K562 (cell line): ENCODE results near the gene ARHGAP22. TPM values are rescaled to one million over a fixed set of nuclear protein-coding genes. Genes with fewer than 3 reads are reported as not detected.

Source experiments
- ATAC-seq: fragments of 200-7000 bp; cut with Tn5 transposase; 3 replicates; pipeline ENCODE4 v1.9.1; 2020; ENCODE audit warnings: moderate library complexity
- BruUV-seq: library from RNA; stranded (reverse); fragments of 400-500 nt; replicated peaks from 2 replicates; lab custom pipeline; 2021; lab: Mats Ljungman, UMichigan
- CTCF ChIA-PET: fragments of 300-600 bp; formaldehyde crosslinking; extraction: SDS; loops from one replicate; lab custom pipeline; 2021; ENCODE audit warnings: low intra/inter-chr PET ratio; lab: Yijun Ruan, JAX
- POLR2A ChIA-PET: fragments of 300-600, 350-650 bp; sonication (Branson Sonifier 250); formaldehyde crosslinking; extraction: SDS; loops from one replicate; lab custom pipeline; 2021; ENCODE audit warnings: antibody characterized with exemption, inconsistent platforms; lab: Yijun Ruan, JAX
- DNase-seq, 4 experiments: peaks; one replicate each; pipeline versions ENCODE4 v3.0.0 to v3.0.0-alpha.2; 2011 to 2018; ENCODE audit warnings: low spot score in 3 of 4, mixed read lengths in 3 of 4; ENCODE audit errors: extremely low read depth in 1 of 4
- FAIRE-seq: peaks from 2 replicates; lab custom pipeline; 2011; peaks lifted over from hg19 to GRCh38; lab: Jason Lieb, UNC
- H2AFZ ChIP-seq: 2 replicates; pipeline ENCODE4 v1.6.0; 2011; ENCODE audit warnings: low read depth, low read length, control low read depth, inconsistent platforms
- H3K27ac ChIP-seq: fragments of 200-600 bp; 3 replicates; pipeline ENCODE4 v1.8.0; 2011; ENCODE audit warnings: low read depth, mild to moderate bottlenecking, control low read depth, inconsistent platforms, low read length, moderate library complexity, mixed read lengths; ENCODE audit errors: extremely low read depth
- H3K27me3 ChIP-seq, 2 experiments: fragments of 300-600 bp in 1 of 2; 2 replicates in 1 of 2; 3 replicates in 1 of 2; pipeline versions ENCODE4 v1.6.0 to v1.8.0; 2011; ENCODE audit warnings: inconsistent platforms in 2 of 2, low read length in 2 of 2, mild to moderate bottlenecking in 1 of 2, mixed read lengths in 1 of 2, moderate library complexity in 1 of 2; ENCODE audit not compliant: control insufficient read depth in 2 of 2, insufficient read depth in 2 of 2
- H3K36me3 ChIP-seq: fragments of 300-600 bp; 3 replicates; pipeline ENCODE4 v1.8.0; 2011; ENCODE audit warnings: mild to moderate bottlenecking, low read length, inconsistent platforms; ENCODE audit not compliant: control insufficient read depth, insufficient read depth
- H3K4me1 ChIP-seq, 2 experiments: fragments of 200-600 bp in 1 of 2; replicated peaks in 1 of 2; 2 replicates in 1 of 2; 3 replicates in 1 of 2; pipeline versions ENCODE4 v1.5.1 to v1.8.0; 2011; ENCODE audit warnings: inconsistent platforms in 2 of 2, low read length in 2 of 2, mild to moderate bottlenecking in 1 of 2, mixed read lengths in 1 of 2, moderate library complexity in 1 of 2; ENCODE audit not compliant: control insufficient read depth in 2 of 2, insufficient read depth in 2 of 2
- H3K4me2 ChIP-seq: 2 replicates; pipeline ENCODE4 v1.6.1; 2011; ENCODE audit warnings: low read length, control low read depth, inconsistent platforms, mixed read lengths; ENCODE audit not compliant: insufficient read depth
- H3K4me3 ChIP-seq: fragments of 200-600 bp; sonication (generic), shearing (Covaris generic); 2 replicates; pipeline ENCODE4 v1.5.1; 2016; ENCODE audit warnings: control low read depth, inconsistent platforms
- H3K79me2 ChIP-seq: fragments of 200-600 bp; 3 replicates; pipeline ENCODE4 v1.8.0; 2011; ENCODE audit warnings: low read length, inconsistent platforms; ENCODE audit not compliant: control insufficient read depth, insufficient read depth
- H3K9ac ChIP-seq, 2 experiments: 2 replicates each; pipeline versions ENCODE4 v1.6.0 to v1.6.1; 2011; ENCODE audit warnings: low read depth in 2 of 2, low read length in 2 of 2, control low read depth in 1 of 2, inconsistent platforms in 1 of 2, mild to moderate bottlenecking in 1 of 2, mixed read lengths in 1 of 2; ENCODE audit not compliant: insufficient read depth in 1 of 2
- H3K9me1 ChIP-seq: one replicate; pipeline ENCODE4 v1.6.0; 2011; ENCODE audit warnings: inconsistent platforms, mild to moderate bottlenecking, low read length, moderate library complexity; ENCODE audit not compliant: control insufficient read depth, insufficient read depth
- H3K9me3 ChIP-seq: replicated peaks from 2 replicates; pipeline ENCODE4 v1.5.1; 2011; ENCODE audit warnings: low read depth, low read length, inconsistent platforms; ENCODE audit not compliant: control insufficient read depth, insufficient read depth
- H4K20me1 ChIP-seq: replicated peaks from 2 replicates; pipeline ENCODE4 v1.6.1; 2011; ENCODE audit warnings: low read length, inconsistent platforms, mixed read lengths; ENCODE audit not compliant: control insufficient read depth, insufficient read depth
- BRD4 ChIP-seq: fragments of 200-600 bp; sonication (generic); IDR thresholded peaks from 2 replicates; pipeline ENCODE4 v1.6.1; 2017; ENCODE audit warnings: inconsistent platforms
- CREB1 ChIP-seq, 2 experiments: sonication (generic) in 1 of 2; formaldehyde crosslinking in 1 of 2; IDR thresholded peaks; 2 replicates each; pipeline versions ENCODE4 v1.6.1 to v1.8.0; 2012 to 2022; ENCODE audit warnings: inconsistent platforms in 1 of 2, mild to moderate bottlenecking in 1 of 2, missing genetic modification reagents in 1 of 2, moderate library complexity in 1 of 2
- MAFK ChIP-seq: IDR thresholded peaks from 2 replicates; pipeline ENCODE4 v1.6.1; 2011; ENCODE audit warnings: low read length, improper control_type of control experiment
- NFIX ChIP-seq: fragments of 250-450 bp; sonication (Bioruptor Pico); IDR thresholded peaks from 2 replicates; pipeline ENCODE4 v1.4.0; 2020; ENCODE audit warnings: low read depth, mild to moderate bottlenecking, moderate library complexity
- SFPQ ChIP-seq: fragments of 200-400 bp; formaldehyde crosslinking; IDR thresholded peaks from 2 replicates; pipeline ENCODE4 v1.6.1; 2017; ENCODE audit warnings: mild to moderate bottlenecking, low read depth, low read length, moderate library complexity
- SREBF1 ChIP-seq: fragments of 150-350 bp; IDR thresholded peaks from 2 replicates; pipeline ENCODE4 v1.6.1; 2014; ENCODE audit warnings: antibody characterized with exemption, low read depth, low read length, borderline replicate concordance
- TAF7 ChIP-seq: fragments of 450-650 bp; IDR thresholded peaks from 2 replicates; pipeline ENCODE4 v1.6.1; 2016; ENCODE audit warnings: missing genetic modification characterization, missing compliant biosample characterization
- ZKSCAN3 ChIP-seq: fragments of 250-450 bp; sonication (Bioruptor Pico); IDR thresholded peaks from 2 replicates; pipeline ENCODE4 v1.4.0; 2020
- ZNF444 ChIP-seq: fragments of 250-450 bp; sonication (Bioruptor Pico); IDR thresholded peaks from 2 replicates; pipeline ENCODE4 v1.4.0; 2020; ENCODE audit warnings: mild to moderate bottlenecking, moderate library complexity
- WGBS: fragments of 100-300 bp; shearing (Covaris generic); methylation state at CpG from one replicate; pipeline ENCODE4 v1.1.6; 2016; ENCODE audit warnings: low coverage, mixed read lengths; ENCODE audit not compliant: insufficient coverage; ENCODE audit errors: missing lambda C conversion rate; 5-methylcytosine and 5-hydroxymethylcytosine counted together
- in situ Hi-C: fragments of 300-500 bp; cut with MboI; formaldehyde crosslinking; loops from 4 replicates; pipeline ENCODE4 v1.15.0; 2018; ENCODE audit warnings: inconsistent platforms, mixed read lengths
- intact Hi-C: fragments of 100-400 bp; cut with micrococcal nuclease; formaldehyde crosslinking; loops from 2 replicates; pipeline ENCODE4 v1.14.2; 2022
- polyA plus RNA-seq, 8 experiments: library from polyadenylated mRNA; depleted of rRNA in 4 of 8; stranded (reverse) in 5 of 8; unstranded in 3 of 8; fragments of >200 nt; fragmentation: Nextera tagmentation in 2 of 8; fragmentation: Illumina TruSeq in 1 of 8; extraction: Ambion mirVana in 2 of 8; extraction: Trizol in 1 of 8; gene quantifications; 2 replicates each; pipeline versions ENCODE4 v1.2.1 to v1.2.3, GENCODE V29; 2011 to 2014; ENCODE audit warnings: inconsistent platforms in 1 of 8, missing spikeins in 1 of 8
- total RNA-seq, 7 experiments: library from RNA; depleted of rRNA in 6 of 7; stranded (reverse); fragments of >200 nt in 6 of 7; fragmentation: Illumina TruSeq in 2 of 7; extraction: Trizol in 2 of 7; gene quantifications; 2 replicates each; pipeline versions ENCODE4 v1.2.1 to v1.2.3, GENCODE V29; 2011 to 2021; ENCODE audit warnings: low replicate concordance in 1 of 7
- TF ChIP-seq, protein P1 (sequence below): fragments of 250-450 bp; sonication (Bioruptor Pico); IDR thresholded peaks from 2 replicates; pipeline ENCODE4 v1.5.0; 2020; ENCODE audit warnings: mild to moderate bottlenecking, borderline replicate concordance
- TF ChIP-seq, protein P2 (sequence below): sonication (generic); formaldehyde crosslinking; IDR thresholded peaks from 2 replicates; pipeline ENCODE4 v1.8.1; 2023; ENCODE audit warnings: missing genetic modification reagents, mild to moderate bottlenecking, borderline replicate concordance

Gene ARHGAP22
- total and polyA plus RNA-seq, 9 of the 15 experiments (the other 6 are each of a cell fraction or from before 2014, with no cell fraction given): 1.3 to 28.1 (median 12.7) TPM

GRCh38 chr10:48503293-48503911, 101.5 kb downstream of the ARHGAP22 start:
- intact Hi-C loops: no loop called here
- in situ Hi-C loops: loop anchor here (5.0 kb wide), 1 partner anchor 56 kb away; no protein-coding TSS in a partner anchor
- H3K9me3 ChIP-seq: no peaks in the 10 kb centered on the region
- no peaks in the 10 kb centered on the region for H4K20me1 ChIP-seq
- BruUV-seq: no TSS peak
- no peak overlapping the region for H3K4me3 ChIP-seq
- no peak overlapping the region for H2AFZ ChIP-seq
- ATAC-seq (no peak), FAIRE-seq (no peak), DNase-seq (no peak)
- peaks cover 7% of the 10 kb centered on the region; the same call in 1 of the 3 replicates for H3K36me3 ChIP-seq
- H3K9me1 ChIP-seq: no peaks in the 10 kb centered on the region
- peak overlapping the region in 1 of 2 experiments; percentile 58; a peak in 1 of 4 replicates for H3K9ac ChIP-seq
- CTCF ChIA-PET: interaction anchor here (0.7 kb wide), 1 partner anchor 59 kb away, joined by 3 read pairs; no protein-coding TSS in a partner anchor
- H3K27me3 ChIP-seq: no peaks in the 10 kb centered on the region
- H3K4me1 ChIP-seq: peaks cover 42 to 43% of the 10 kb centered on the region in 2 experiments
- 91% methylated on average over 11 of the region's 11 CpGs for WGBS
- H3K79me2 ChIP-seq: peaks cover 80% of the 10 kb centered on the region
- H3K27ac ChIP-seq: no peak overlapping the region
- no peak overlapping the region for H3K4me2 ChIP-seq
- POLR2A ChIA-PET: interaction anchor here (0.6 to 1.2 kb wide), 2 partner anchors 9 to 285 kb away, joined by 3 read pairs; no protein-coding TSS in a partner anchor
- no peak for TF ChIP-seq ZKSCAN3 (CRISPR knock-in tag)
- no peak for TF ChIP-seq TAF7 (tag)
- TF ChIP-seq CREB1 (IDR thresholded peaks at IDR 0.05): no peak
- TF ChIP-seq CREB1 (CRISPR knock-in tag; IDR thresholded peaks at IDR 0.05): no peak
- no peak for TF ChIP-seq NFIX
- TF ChIP-seq SFPQ: no peak
- TF ChIP-seq, protein P1, sequence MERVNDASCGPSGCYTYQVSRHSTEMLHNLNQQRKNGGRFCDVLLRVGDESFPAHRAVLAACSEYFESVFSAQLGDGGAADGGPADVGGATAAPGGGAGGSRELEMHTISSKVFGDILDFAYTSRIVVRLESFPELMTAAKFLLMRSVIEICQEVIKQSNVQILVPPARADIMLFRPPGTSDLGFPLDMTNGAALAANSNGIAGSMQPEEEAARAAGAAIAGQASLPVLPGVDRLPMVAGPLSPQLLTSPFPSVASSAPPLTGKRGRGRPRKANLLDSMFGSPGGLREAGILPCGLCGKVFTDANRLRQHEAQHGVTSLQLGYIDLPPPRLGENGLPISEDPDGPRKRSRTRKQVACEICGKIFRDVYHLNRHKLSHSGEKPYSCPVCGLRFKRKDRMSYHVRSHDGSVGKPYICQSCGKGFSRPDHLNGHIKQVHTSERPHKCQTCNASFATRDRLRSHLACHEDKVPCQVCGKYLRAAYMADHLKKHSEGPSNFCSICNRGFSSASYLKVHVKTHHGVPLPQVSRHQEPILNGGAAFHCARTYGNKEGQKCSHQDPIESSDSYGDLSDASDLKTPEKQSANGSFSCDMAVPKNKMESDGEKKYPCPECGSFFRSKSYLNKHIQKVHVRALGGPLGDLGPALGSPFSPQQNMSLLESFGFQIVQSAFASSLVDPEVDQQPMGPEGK (CRISPR knock-in tag): no peak
- no peak for TF ChIP-seq ZNF444 (CRISPR knock-in tag)
- no peak for TF ChIP-seq SREBF1
- no peak for TF ChIP-seq BRD4
- TF ChIP-seq, protein P2, sequence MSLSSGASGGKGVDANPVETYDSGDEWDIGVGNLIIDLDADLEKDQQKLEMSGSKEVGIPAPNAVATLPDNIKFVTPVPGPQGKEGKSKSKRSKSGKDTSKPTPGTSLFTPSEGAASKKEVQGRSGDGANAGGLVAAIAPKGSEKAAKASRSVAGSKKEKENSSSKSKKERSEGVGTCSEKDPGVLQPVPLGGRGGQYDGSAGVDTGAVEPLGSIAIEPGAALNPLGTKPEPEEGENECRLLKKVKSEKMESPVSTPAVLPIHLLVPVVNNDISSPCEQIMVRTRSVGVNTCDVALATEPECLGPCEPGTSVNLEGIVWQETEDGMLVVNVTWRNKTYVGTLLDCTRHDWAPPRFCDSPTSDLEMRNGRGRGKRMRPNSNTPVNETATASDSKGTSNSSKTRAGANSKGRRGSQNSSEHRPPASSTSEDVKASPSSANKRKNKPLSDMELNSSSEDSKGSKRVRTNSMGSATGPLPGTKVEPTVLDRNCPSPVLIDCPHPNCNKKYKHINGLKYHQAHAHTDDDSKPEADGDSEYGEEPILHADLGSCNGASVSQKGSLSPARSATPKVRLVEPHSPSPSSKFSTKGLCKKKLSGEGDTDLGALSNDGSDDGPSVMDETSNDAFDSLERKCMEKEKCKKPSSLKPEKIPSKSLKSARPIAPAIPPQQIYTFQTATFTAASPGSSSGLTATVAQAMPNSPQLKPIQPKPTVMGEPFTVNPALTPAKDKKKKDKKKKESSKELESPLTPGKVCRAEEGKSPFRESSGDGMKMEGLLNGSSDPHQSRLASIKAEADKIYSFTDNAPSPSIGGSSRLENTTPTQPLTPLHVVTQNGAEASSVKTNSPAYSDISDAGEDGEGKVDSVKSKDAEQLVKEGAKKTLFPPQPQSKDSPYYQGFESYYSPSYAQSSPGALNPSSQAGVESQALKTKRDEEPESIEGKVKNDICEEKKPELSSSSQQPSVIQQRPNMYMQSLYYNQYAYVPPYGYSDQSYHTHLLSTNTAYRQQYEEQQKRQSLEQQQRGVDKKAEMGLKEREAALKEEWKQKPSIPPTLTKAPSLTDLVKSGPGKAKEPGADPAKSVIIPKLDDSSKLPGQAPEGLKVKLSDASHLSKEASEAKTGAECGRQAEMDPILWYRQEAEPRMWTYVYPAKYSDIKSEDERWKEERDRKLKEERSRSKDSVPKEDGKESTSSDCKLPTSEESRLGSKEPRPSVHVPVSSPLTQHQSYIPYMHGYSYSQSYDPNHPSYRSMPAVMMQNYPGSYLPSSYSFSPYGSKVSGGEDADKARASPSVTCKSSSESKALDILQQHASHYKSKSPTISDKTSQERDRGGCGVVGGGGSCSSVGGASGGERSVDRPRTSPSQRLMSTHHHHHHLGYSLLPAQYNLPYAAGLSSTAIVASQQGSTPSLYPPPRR (CRISPR knock-in tag): no peak
- TF ChIP-seq MAFK: no peak
